Lower leg skin (tissue), 4 donors: ENCODE results near the gene GRIP1. TPM values are rescaled to one million over a fixed set of nuclear protein-coding genes. Genes with fewer than 3 reads are reported as not detected.

Experiments
- DNase-seq, 2 donors: peaks; one replicate each; pipeline ENCODE4 v3.0.0-alpha.2; 2019; ENCODE audit warnings: low spot score in 2 of 2
- H3K4me3 ChIP-seq: fragments of 200-600 bp; sonication (generic); 2 replicates; pipeline ENCODE4 v1.5.1; 2017; ENCODE audit warnings: mild to moderate bottlenecking, low read depth; ENCODE audit not compliant: poor library complexity, severe bottlenecking
- POLR2A ChIP-seq, 2 donors: fragments of 450-650 bp; IDR thresholded peaks; one replicate each; pipeline ENCODE4 v1.6.1; 2016 to 2017; ENCODE audit warnings: antibody characterized with exemption in 2 of 2, mild to moderate bottlenecking in 1 of 2, moderate library complexity in 1 of 2
- WGBS, 2 donors: methylation state at CpG; one replicate each; pipeline ENCODE4 v1.1.5; 2018; 5-methylcytosine and 5-hydroxymethylcytosine counted together
- intact Hi-C: fragments of 100-400 bp; cut with DNase I; formaldehyde crosslinking; loops from one replicate; pipeline ENCODE4 v1.15.0; 2023; ENCODE audit warnings: low total_unique reads
- total RNA-seq, 4 donors: library from RNA; depleted of rRNA; stranded (reverse); fragments of >200 nt; gene quantifications; one replicate each; pipeline ENCODE4 v1.1.0, GENCODE V29; 2016
- TF ChIP-seq, protein P1 (sequence below), 3 donors: fragments of 450-650 bp; IDR thresholded peaks; one replicate each; pipeline ENCODE4 v1.5.1; 2016; ENCODE audit warnings: antibody characterized with exemption in 3 of 3, mild to moderate bottlenecking in 3 of 3, moderate library complexity in 2 of 3

Gene GRIP1
- total RNA-seq, 4 donors from 2014 or later: 11.5 to 25.3 (median 12.3) TPM

DNA sequence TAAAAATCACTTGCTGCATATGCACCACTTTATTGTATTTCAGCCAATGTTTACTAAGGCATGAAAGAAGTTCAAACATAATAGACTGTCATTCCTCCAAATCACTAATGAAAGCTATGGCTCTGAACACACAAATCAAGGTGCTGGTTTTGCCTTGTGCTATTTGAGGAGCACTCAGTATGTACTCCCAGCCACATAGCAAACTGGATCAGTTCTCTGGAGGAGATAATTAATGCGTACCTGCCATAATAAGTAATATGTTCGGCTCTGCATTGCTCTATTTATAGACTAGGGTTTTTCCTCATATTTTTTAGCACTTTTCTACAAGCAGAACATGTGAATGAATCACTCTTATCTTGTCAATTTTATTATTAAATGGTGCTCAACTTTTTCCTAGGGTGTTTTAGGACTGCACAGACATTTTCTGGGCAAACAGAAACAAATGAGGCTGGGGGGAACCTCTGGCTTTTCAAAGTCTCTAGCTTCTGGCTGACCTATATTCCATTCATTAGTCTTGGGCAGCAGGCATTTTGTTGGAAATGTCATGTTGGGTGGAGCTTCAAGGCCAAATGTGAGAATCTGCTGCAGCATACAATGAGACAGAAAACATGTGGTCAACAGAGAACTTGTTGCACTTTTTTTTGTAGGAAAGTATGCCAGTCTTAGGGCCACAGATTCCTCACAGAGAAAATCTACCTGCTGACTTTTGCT lies 88.4 kb downstream of the GRIP1 start:
- 52 to 66% methylated on average over 2 of the region's 2 CpGs for WGBS, 2 donors
- intact Hi-C loops: no loop called here
- DNase-seq: no peak
- TF ChIP-seq, protein P1, sequence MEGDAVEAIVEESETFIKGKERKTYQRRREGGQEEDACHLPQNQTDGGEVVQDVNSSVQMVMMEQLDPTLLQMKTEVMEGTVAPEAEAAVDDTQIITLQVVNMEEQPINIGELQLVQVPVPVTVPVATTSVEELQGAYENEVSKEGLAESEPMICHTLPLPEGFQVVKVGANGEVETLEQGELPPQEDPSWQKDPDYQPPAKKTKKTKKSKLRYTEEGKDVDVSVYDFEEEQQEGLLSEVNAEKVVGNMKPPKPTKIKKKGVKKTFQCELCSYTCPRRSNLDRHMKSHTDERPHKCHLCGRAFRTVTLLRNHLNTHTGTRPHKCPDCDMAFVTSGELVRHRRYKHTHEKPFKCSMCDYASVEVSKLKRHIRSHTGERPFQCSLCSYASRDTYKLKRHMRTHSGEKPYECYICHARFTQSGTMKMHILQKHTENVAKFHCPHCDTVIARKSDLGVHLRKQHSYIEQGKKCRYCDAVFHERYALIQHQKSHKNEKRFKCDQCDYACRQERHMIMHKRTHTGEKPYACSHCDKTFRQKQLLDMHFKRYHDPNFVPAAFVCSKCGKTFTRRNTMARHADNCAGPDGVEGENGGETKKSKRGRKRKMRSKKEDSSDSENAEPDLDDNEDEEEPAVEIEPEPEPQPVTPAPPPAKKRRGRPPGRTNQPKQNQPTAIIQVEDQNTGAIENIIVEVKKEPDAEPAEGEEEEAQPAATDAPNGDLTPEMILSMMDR (IDR thresholded peaks at IDR 0.05): no peak
- TF ChIP-seq POLR2A (IDR thresholded peaks at IDR 0.05): no peak
- H3K4me3 ChIP-seq: no peak overlapping the region

DNA sequence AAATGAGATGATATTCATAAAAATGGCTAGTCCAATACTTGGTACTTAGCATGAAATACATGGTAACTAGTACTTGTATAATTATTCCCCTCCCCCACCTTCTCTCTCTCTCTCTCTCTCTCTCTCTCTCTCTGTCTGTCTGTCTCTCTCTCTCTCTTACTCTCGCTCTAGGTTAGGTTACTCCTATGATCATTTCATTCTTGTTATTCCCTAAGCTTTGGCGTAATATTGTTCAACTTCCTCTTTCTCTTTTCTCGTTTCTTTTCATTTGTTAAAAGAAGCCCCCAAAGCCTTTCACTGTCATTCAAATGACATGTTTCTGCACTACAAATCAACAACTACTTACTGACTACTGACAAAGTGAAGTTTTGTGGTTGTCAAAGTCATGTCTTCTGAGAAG lies 89.8 kb downstream of the GRIP1 start:
- DNase-seq: no peak
- no peak overlapping the region for H3K4me3 ChIP-seq
- 77 to 87% methylated on average over 3 of the region's 3 CpGs for WGBS, 2 donors
- TF ChIP-seq, protein P1 (IDR thresholded peaks at IDR 0.05): no peak
- no peak for TF ChIP-seq POLR2A (IDR thresholded peaks at IDR 0.05)
- intact Hi-C loops: no loop called here

DNA sequence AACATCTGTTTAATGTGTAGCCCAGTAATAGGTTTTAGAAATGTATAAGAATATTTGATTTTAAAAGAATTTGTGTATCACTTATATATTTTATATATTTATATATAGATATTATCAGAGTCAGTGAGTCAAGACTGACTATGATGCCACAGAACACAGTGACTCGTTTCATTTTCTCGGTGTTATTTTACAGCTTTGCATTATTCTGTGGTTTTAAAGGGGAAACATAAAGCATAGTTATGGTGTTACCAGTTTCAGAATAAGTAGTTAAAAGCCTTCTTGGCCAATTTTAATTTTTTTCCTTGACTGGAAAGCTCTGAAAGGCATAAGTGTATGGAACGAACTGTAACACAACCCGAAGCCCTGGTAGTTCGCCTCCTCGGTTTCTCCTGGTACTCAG lies 91.0 kb downstream of the GRIP1 start:
- 86 to 88% methylated on average over 6 of the region's 6 CpGs for WGBS, 2 donors
- DNase-seq: no peak
- intact Hi-C loops: no loop called here
- no peak overlapping the region for H3K4me3 ChIP-seq
- TF ChIP-seq, protein P1 (IDR thresholded peaks at IDR 0.05): no peak
- TF ChIP-seq POLR2A (IDR thresholded peaks at IDR 0.05): no peak

DNA sequence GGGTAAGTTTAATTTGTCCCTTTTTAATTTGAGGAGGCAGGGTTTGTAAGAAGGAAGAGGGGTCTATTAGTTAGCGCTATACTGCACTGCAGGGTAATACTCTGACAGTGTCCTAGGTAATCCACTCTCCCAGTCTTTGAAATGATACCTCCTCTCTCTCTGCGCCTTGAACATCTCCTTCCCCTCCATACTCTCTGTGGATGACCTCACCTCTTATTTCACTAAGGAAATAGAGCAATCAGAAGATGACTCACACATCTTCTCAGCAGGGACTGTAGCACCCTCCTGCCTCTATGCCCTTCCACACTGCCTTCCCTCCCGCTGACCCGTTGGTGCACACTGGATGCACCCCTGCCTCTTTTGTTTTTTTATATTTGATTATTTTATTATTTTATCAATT lies 94.2 kb downstream of the GRIP1 start:
- H3K4me3 ChIP-seq: no peak overlapping the region
- no peak for TF ChIP-seq POLR2A (IDR thresholded peaks at IDR 0.05)
- TF ChIP-seq, protein P1 (IDR thresholded peaks at IDR 0.05): no peak
- WGBS, 2 donors: 98% methylated on average over 4 of the region's 4 CpGs
- intact Hi-C loops: no loop called here
- DNase-seq: no peak

DNA sequence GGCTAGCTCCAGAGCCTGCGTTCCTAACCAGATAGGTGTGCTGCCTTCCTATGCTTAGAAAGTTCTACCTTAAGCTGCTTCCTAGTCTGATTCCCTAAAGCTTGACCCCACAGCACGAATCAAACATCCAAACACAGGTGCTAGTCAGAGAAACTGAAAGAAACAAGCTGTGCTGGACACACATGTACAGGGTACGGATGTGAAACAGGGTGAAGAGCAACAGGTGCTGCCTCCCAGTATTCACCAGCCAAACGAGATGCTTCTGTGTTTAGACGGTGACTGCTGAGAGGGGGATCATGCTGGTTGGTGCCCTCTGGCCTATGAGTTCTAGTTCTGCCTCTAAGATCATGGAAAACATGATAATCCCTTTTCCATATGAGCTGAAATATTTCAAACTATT lies 105.3 kb downstream of the GRIP1 start:
- TF ChIP-seq POLR2A (IDR thresholded peaks at IDR 0.05): no peak
- TF ChIP-seq, protein P1 (IDR thresholded peaks at IDR 0.05): no peak
- intact Hi-C loops: no loop called here
- WGBS, 2 donors: 84 to 88% methylated on average over 5 of the region's 5 CpGs
- no peak for DNase-seq
- H3K4me3 ChIP-seq: no peak overlapping the region

DNA sequence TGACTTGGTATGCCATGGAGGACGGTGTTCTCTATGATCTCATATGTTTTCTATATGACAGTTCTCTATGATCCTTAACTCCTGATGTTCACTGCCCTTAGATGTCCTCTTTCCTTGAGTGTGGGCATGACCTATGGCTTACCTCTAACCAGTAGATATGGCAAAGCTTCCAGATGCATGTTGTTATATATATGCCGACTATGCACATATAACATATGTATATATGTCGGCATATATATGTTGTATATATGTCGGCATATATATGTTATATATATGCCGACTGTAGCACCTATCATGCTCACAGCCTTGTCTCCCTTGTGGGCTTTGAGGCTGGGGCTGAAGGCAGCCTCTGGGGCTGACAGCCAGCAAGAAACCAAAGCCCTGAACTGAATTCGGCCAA lies 106.0 kb downstream of the GRIP1 start:
- intact Hi-C loops: no loop called here
- TF ChIP-seq, protein P1 (IDR thresholded peaks at IDR 0.05): no peak
- TF ChIP-seq POLR2A (IDR thresholded peaks at IDR 0.05): no peak
- H3K4me3 ChIP-seq: no peak overlapping the region
- no peak for DNase-seq
- 91 to 94% methylated on average over 6 of the region's 6 CpGs for WGBS, 2 donors
